Upper lobe of left lung (tissue), 4 donors: ENCODE results near the gene SRSF11.

ENCODE experiments used
- CTCF ChIP-seq, 6 experiments: fragments of 450-650 bp in 4 of 6; fragments of 200-600 bp in 2 of 6; sonication (generic) in 2 of 6; IDR thresholded peaks; one replicate each; pipeline ENCODE4 v1.5.1; 2016 to 2019; ENCODE audit warnings: antibody characterized with exemption in 6 of 6
- POLR2A ChIP-seq, 4 donors: fragments of 450-650 bp; IDR thresholded peaks; one replicate each; pipeline ENCODE4 v1.5.1; 2016 to 2017; ENCODE audit warnings: antibody characterized with exemption in 4 of 4, mild to moderate bottlenecking in 2 of 4

- TF ChIP-seq CTCF (IDR thresholded peaks at IDR 0.05), result no peak
- TF ChIP-seq POLR2A (IDR thresholded peaks at IDR 0.05), result no peak
Measured at GRCh38 chr1:70278710-70279109, 57.5 kb downstream of the SRSF11 start.
